ENCODE measurements around the gene ZMIZ1.

DNA sequence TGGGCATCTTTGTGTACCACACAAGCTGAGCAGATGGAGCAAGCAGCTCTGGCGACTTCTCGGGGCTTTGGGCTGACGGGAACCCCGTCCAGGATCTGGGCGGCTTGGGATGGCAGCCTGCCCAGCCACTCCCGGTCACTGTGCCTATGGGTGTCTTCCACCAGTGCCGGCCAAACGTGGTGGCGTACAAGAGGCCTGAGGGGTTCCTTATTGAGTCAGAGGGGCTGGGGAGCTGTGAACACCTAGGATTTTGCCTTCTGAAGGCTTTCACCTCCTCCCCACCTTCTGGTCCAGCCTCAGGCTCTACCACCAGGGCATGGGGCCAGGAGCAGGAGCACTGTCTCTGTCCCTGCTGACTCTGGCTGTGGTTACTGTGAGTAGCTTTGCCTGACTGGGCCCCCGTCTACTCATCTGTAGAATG, 206.7 kb downstream of the ZMIZ1 start:
- TF ChIP-seq ZNF76 (tag by site-specific recombination; IDR thresholded peaks at IDR 0.05; ENCODE audit: borderline replicate concordance, low read depth), result no peak
- TF ChIP-seq ZNF341 (tag by site-specific recombination; IDR thresholded peaks at IDR 0.05; ENCODE audit: low read depth), result no peak
- TF ChIP-seq ZNF169 (tag by site-specific recombination; IDR thresholded peaks at IDR 0.05), result no peak

All from HEK293 (cell line).